Neural cell (in vitro differentiated cells): Measurements from ENCODE around the gene SLC13A3. TPM values are rescaled to one million over a fixed set of nuclear protein-coding genes. Genes with fewer than 3 reads are reported as not detected.

ENCODE experiments used
- H2AFZ ChIP-seq: fragments of 200-600, 300-800 bp; sonication (generic), shearing (Covaris generic); 2 replicates; pipeline ENCODE4 v1.6.0; 2014; ENCODE audit warnings: low read depth, mild to moderate bottlenecking, antibody characterized with exemption, low read length, moderate library complexity
- H3F3A ChIP-seq: fragments of 200-600 bp; shearing (Covaris generic); 2 replicates; pipeline ENCODE4 v1.6.1; 2016; ENCODE audit warnings: mild to moderate bottlenecking, moderate library complexity, mixed read lengths, antibody characterized with exemption, low read length; ENCODE audit not compliant: insufficient read depth, poor library complexity, severe bottlenecking
- H3K27ac ChIP-seq: fragments of 200-600, 300-800 bp; sonication (generic), shearing (Covaris generic); 2 replicates; pipeline ENCODE4 v1.5.1; 2014; ENCODE audit warnings: mild to moderate bottlenecking, low read length, moderate library complexity
- H3K27me3 ChIP-seq: fragments of 300-800, 200-600 bp; sonication (generic), shearing (Covaris generic); 2 replicates; pipeline ENCODE4 v1.6.0; 2014; ENCODE audit warnings: mild to moderate bottlenecking, low read depth, low read length, moderate library complexity; ENCODE audit not compliant: insufficient read depth
- H3K36me3 ChIP-seq: fragments of 300-800, 200-600 bp; sonication (generic), shearing (Covaris generic); 2 replicates; pipeline ENCODE4 v1.5.1; 2014; ENCODE audit warnings: mild to moderate bottlenecking, antibody characterized with exemption, low read length, moderate library complexity; ENCODE audit not compliant: insufficient read depth
- H3K4me2 ChIP-seq: fragments of 300-800, 200-600 bp; sonication (generic), shearing (Covaris generic); 2 replicates; pipeline ENCODE4 v1.6.0; 2014; ENCODE audit warnings: mild to moderate bottlenecking, low read length
- H3K4me3 ChIP-seq: fragments of 300-800, 200-600 bp; sonication (generic), shearing (Covaris generic); 2 replicates; pipeline ENCODE4 v1.5.1; 2014; ENCODE audit warnings: mild to moderate bottlenecking, low read length, moderate library complexity
- H3K79me2 ChIP-seq: fragments of 200-600 bp; shearing (Covaris generic); replicated peaks from 2 replicates; pipeline ENCODE4 v1.6.0; 2014; ENCODE audit warnings: mild to moderate bottlenecking, low read length, moderate library complexity; ENCODE audit not compliant: insufficient read depth
- H3K9ac ChIP-seq: fragments of 300-800, 200-600 bp; sonication (generic), shearing (Covaris generic); 2 replicates; pipeline ENCODE4 v1.6.1; 2016; ENCODE audit warnings: mild to moderate bottlenecking, low read length, mixed read lengths
- H3K9me2 ChIP-seq: fragments of 200-600 bp; shearing (Covaris generic); 2 replicates; pipeline ENCODE4 v1.6.1; 2016; ENCODE audit warnings: mild to moderate bottlenecking, low read length, mixed read lengths; ENCODE audit not compliant: insufficient read depth
- H3K9me3 ChIP-seq: fragments of 200-600, 300-800 bp; sonication (generic), shearing (Covaris generic); 2 replicates; pipeline ENCODE4 v1.6.1; 2016; ENCODE audit warnings: mild to moderate bottlenecking, mixed run types, low read length, moderate library complexity, mixed read lengths
- H4K20me1 ChIP-seq: fragments of 200-600 bp; shearing (Covaris generic); 2 replicates; pipeline ENCODE4 v1.6.1; 2016; ENCODE audit warnings: mild to moderate bottlenecking, mixed run types; ENCODE audit not compliant: insufficient read depth
- CTCF ChIP-seq: fragments of 450-650 bp; IDR thresholded peaks from 2 replicates; pipeline ENCODE4 v1.5.1; 2014; ENCODE audit warnings: antibody characterized with exemption, mild to moderate bottlenecking, moderate library complexity; ENCODE audit not compliant: poor library complexity, severe bottlenecking
- EP300 ChIP-seq: fragments of 450-650 bp; conservative IDR thresholded peaks from 2 replicates; pipeline ENCODE4 v1.6.1; 2014; ENCODE audit warnings: antibody characterized with exemption, mild to moderate bottlenecking, moderate library complexity; ENCODE audit not compliant: poor library complexity, severe bottlenecking
- EZH2 ChIP-seq: fragments of 200-600, 300-800 bp; shearing (Covaris generic), sonication (generic); IDR thresholded peaks from 2 replicates; pipeline ENCODE4 v1.6.1; 2014; ENCODE audit warnings: antibody characterized with exemption, low read length, borderline replicate concordance, mild to moderate bottlenecking; ENCODE audit not compliant: insufficient read depth, poor library complexity, severe bottlenecking
- MXI1 ChIP-seq: fragments of 450-650 bp; conservative IDR thresholded peaks from 2 replicates; pipeline ENCODE4 v1.6.1; 2014; ENCODE audit warnings: antibody characterized with exemption, mild to moderate bottlenecking; ENCODE audit not compliant: poor library complexity, severe bottlenecking
- POLR2AphosphoS5 ChIP-seq: IDR thresholded peaks from 2 replicates; pipeline ENCODE4 v1.6.1; 2012
- RAD21 ChIP-seq: fragments of 450-650 bp; conservative IDR thresholded peaks from 2 replicates; pipeline ENCODE4 v1.6.1; 2014; ENCODE audit warnings: antibody characterized with exemption, mild to moderate bottlenecking, moderate library complexity
- REST ChIP-seq: IDR thresholded peaks from 2 replicates; pipeline ENCODE4 v1.6.1; 2012; ENCODE audit warnings: borderline replicate concordance
- SMC3 ChIP-seq: fragments of 450-650 bp; conservative IDR thresholded peaks from 2 replicates; pipeline ENCODE4 v1.6.1; 2014; ENCODE audit warnings: antibody characterized with exemption, mild to moderate bottlenecking, moderate library complexity; ENCODE audit not compliant: poor library complexity
- TAF1 ChIP-seq: IDR thresholded peaks from 2 replicates; pipeline ENCODE4 v1.6.1; 2012; ENCODE audit warnings: low read depth
- polyA plus RNA-seq: library from polyadenylated mRNA; depleted of rRNA; stranded (reverse); fragments of >200 nt; gene quantifications from 2 replicates; pipeline ENCODE4 v1.2.3, GENCODE V29; 2014

The SLC13A3 gene
- polyA plus RNA-seq, 1 donor from 2014 or later = 5.5 TPM

- no peak overlapping the region for H3K27ac ChIP-seq
- H3K9ac ChIP-seq = no peak overlapping the region
These were observed 31.0 kb upstream of the SLC13A3 start for GRCh38 chr20:46682063-46682821.

More at GRCh38 chr20:46682063-46682821, 31.0 kb upstream of the SLC13A3 start:
- TF ChIP-seq RAD21 (no peak), SMC3 (no peak), MXI1 (no peak), REST (no peak), POLR2AphosphoS5 (no peak), EZH2 (no peak), TAF1 (no peak), EP300 (no peak), CTCF (no peak)
- H3K4me2 ChIP-seq = no peak overlapping the region
- H3K79me2 ChIP-seq = peaks cover 29% of the 10 kb centered on the region
- no peak overlapping the region for H3K4me3 ChIP-seq
- no peaks in the 10 kb centered on the region for H4K20me1 ChIP-seq
- H3K9me3 ChIP-seq = no peaks in the 10 kb centered on the region
- H3F3A ChIP-seq = no peaks in the 10 kb centered on the region
- no peak overlapping the region for H2AFZ ChIP-seq
- no peaks in the 10 kb centered on the region for H3K9me2 ChIP-seq
- H3K27me3 ChIP-seq = no peaks in the 10 kb centered on the region
- peaks cover 5% of the 10 kb centered on the region for H3K36me3 ChIP-seq
